Loucy (cell line): Measurements from ENCODE around the gene NEK9.

ENCODE experiments used
- CTCF ChIP-seq: fragments of 200-600 bp; sonication (generic); conservative IDR thresholded peaks from 2 replicates; pipeline ENCODE4 v1.5.1; 2014; ENCODE audit warnings: mild to moderate bottlenecking, antibody characterized with exemption, low read length
- EZH2phosphoT487 ChIP-seq: fragments of 200-600 bp; IDR thresholded peaks from 2 replicates; pipeline ENCODE4 v1.6.1; 2018; ENCODE audit warnings: antibody characterized with exemption, mild to moderate bottlenecking, moderate library complexity, borderline replicate concordance

DNA sequence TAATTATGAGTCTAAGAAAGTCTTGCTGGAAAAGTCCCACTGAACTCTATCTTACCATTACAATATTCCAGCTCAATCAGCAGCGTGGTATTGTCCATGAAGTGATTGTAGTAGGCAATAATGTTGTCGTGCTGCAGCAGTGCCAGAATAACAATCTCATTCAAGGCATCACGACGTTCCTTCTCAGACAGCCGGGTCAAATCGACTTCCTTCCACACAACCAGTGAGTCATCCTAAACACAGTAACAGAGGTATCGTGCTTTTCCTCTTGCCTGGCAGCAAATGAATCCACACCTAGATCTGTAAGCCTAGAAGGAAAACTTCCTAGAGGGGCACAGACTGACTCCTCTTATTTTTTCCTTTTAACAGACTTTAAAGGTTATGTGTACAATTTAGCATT is 2.9 kb downstream of the NEK9 start:
- no peak for TF ChIP-seq CTCF
- no peak for TF ChIP-seq EZH2phosphoT487
